GM12875 (cell line): ENCODE data around the gene C2.

Source experiments
- H3K4me3 ChIP-seq: one replicate; pipeline ENCODE4 v1.5.1; 2011; ENCODE audit warnings: low read depth, low read length, control low read depth
- TF ChIP-seq, protein P1 (sequence below): IDR thresholded peaks from 2 replicates; pipeline ENCODE4 v1.5.1; 2011; ENCODE audit warnings: low read depth, mild to moderate bottlenecking, control low read depth, inconsistent platforms, low read length, moderate library complexity, borderline replicate concordance; ENCODE audit not compliant: insufficient read depth

Gene C2

GRCh38 chr6:31899215-31899614, 28.3 kb upstream of the C2 start:
- no peak overlapping the region for H3K4me3 ChIP-seq
- TF ChIP-seq, protein P1, sequence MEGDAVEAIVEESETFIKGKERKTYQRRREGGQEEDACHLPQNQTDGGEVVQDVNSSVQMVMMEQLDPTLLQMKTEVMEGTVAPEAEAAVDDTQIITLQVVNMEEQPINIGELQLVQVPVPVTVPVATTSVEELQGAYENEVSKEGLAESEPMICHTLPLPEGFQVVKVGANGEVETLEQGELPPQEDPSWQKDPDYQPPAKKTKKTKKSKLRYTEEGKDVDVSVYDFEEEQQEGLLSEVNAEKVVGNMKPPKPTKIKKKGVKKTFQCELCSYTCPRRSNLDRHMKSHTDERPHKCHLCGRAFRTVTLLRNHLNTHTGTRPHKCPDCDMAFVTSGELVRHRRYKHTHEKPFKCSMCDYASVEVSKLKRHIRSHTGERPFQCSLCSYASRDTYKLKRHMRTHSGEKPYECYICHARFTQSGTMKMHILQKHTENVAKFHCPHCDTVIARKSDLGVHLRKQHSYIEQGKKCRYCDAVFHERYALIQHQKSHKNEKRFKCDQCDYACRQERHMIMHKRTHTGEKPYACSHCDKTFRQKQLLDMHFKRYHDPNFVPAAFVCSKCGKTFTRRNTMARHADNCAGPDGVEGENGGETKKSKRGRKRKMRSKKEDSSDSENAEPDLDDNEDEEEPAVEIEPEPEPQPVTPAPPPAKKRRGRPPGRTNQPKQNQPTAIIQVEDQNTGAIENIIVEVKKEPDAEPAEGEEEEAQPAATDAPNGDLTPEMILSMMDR, result no peak

DNA sequence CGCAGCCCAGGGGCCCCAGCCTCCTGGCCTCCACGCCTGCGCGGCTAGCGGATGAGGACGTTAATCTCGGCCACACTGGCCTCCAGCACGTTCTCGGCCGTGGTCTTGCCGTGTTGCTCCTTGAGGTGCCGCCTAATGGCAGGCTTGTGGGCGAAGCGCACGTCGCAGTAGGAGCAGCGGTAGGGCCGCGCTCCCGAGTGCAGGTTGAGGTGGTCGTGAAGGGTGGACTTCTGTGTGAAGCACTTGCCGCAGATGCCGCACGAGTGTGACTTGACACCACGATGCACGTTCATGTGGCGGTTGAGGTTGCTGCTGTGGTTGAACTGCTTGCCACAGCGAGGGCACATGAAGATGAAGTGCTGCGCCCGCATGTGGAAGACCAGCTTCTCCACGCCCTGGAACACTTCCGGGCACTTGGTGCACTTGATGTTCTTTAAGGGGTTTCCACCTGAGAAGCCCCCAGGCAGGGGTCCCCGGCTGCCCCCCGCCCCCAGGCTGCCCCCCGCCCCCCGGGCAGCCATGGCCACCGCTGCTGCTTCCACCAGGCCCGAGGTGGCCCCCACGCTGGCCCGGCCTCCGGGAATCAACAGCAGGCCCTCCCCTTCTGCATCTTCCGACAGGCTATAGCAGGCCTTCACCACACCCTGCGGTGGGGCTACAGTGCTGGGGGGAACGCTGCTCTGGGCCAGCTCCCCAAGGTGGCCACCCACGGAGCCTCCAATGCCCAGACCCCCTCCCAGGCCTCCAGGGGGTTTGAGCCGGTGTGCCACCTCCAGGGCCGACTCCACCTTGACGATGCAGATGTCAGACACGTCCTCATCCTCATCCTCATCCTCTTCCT, 27.4 kb upstream of the C2 start:
- no peak overlapping the region for H3K4me3 ChIP-seq
- TF ChIP-seq, protein P1, result no peak

DNA sequence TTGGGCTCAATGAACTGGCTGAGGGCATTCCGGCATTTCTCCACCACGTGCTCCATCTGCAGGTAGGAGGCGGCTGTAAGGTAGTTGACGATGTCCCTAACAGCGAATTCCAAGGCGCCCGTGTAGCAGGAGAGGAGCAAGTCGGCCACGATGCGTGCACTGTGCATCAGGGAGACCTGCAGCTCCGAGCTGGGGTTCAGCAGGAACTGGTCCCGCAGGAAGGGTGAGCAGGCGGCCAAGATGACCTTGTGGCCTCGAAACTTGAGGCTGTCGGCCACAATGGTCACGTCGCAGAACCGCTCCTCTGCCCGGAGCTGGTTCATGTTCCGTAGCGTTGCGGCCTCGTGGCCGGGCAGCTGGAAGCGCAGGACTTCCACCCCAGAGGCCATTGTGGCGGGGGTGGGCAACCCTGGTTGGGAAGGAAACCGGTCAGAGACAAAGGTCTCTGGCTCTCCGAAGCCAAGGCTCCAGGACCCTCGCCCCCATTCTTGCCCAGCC, 26.6 kb upstream of the C2 start:
- peak overlapping the region; percentile 58 for H3K4me3 ChIP-seq
- TF ChIP-seq, protein P1, result no peak

- peak overlapping the region; percentile 58 for H3K4me3 ChIP-seq
- TF ChIP-seq, protein P1, result no peak
Measured at GRCh38 chr6:31901415-31901952, 26.0 kb upstream of the C2 start.

DNA sequence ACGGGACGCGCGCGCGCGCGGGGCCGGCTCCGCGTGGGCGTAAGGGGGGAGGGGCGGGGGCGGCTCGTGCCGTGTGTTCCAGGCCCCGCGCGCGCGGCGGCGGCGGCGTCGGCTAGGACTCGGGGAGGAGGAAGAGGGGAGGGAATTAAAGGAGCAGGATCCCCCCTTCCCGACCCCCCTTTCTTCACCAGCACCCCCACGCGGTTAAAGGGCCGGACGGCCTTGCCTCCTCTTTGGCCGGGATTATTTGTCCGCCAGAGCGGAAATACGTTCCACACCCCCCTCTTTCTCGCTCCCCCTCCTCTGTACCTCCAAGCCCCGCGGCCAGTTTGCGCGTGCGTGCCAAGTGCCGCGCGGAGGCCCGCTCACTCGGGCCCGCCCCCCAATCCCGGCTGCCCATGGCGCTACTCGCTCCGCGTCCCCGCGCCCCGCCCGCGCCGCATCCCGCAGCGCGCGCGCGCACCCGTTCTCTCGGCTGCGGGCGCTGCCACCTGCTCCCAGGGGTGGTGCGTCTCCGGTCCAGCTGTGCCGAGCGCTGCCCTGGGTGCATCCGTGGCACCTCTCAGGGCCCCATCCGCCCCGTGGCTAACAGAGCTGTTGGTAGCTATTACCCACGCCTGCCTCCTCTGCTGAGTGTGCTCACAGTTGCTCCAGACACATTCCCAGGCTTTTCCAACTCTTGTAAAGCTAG, 25.4 kb upstream of the C2 start, which contains the start of gene ZBTB12:
Gene ZBTB12 (minus strand): TSS at position 134 of the 691 bp plus-strand sequence. CDS start 781 bp downstream, outside the sequence.
- H3K4me3 ChIP-seq, result peak within 1 kb of the TSS; percentile 58
- TF ChIP-seq, protein P1, result no peak

GRCh38 chr6:31903957-31904356, 23.6 kb upstream of the C2 start:
- TF ChIP-seq, protein P1, result no peak
- H3K4me3 ChIP-seq, result no peak overlapping the region
